Endometrial microvascular endothelial cells (primary cell): ENCODE data around the gene NPDC1. TPM values are rescaled to one million over a fixed set of nuclear protein-coding genes. Genes with fewer than 3 reads are reported as not detected.
"Not testable (repeated sequence)": the region's sequence is repeated elsewhere in the genome, so short reads cannot be mapped to it uniquely, and the experiment has no call there.

Experiments used
- in situ Hi-C: cut with HindIII; loops from 2 replicates; pipeline ENCODE4 v1.10.0; 2017; ENCODE audit warnings: low sequenced_read_pairs, low pct_unique_long_range_greater_than_20kb; ENCODE audit errors: inconsistent ontology term
- total RNA-seq: library from RNA; depleted of rRNA; stranded (reverse); fragments of >200 nt; gene quantifications from one replicate; pipeline ENCODE4 v1.2.3, GENCODE V29; 2015; ENCODE audit errors: inconsistent ontology term

Gene NPDC1
- total RNA-seq, 1 donor from 2014 or later = 65.7 TPM

DNA sequence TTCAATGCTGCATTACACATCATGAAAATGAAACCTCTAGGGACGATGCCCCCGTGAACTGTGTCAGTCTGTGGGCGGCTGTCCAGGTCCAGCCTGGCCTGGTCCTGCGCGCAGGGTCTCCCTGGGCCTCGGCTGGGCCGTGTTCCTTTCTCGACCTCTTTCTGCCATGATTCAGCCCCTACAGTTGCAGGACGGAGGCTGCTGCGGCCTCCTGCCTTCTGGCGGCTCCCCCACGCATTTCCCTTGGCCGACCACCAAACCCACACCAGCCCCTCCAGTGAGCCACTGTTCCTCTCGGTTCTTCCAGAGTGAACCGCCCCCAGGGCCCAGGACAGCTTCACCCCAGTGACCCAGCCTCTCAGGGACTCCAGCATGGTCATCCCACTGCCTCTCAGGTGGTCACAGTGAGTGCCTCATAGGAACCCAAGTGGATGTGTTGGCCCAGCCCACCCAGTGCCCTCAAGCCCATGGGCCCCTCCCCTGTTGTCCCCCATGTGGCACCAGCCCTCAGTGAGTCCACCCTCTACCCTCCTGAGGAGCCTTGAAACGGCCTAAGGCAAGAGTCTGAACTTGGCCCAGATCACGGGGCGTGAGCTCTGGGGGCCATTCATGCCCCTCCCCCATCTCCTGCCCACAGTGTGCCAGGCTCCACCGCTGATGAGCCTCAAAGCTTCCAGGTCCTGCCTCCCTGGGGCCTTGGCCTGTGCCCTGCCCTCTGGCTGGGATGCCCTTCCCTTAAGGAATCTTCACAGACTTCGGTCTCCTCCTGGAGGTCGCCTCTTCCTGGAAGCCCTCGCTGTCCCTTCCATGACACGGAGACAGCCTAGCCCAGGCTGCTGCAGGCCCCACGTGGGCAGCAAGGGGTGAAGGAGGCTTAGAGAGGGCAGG is 39.6 kb downstream of the NPDC1 start:
- in situ Hi-C loops = no loop called here

DNA sequence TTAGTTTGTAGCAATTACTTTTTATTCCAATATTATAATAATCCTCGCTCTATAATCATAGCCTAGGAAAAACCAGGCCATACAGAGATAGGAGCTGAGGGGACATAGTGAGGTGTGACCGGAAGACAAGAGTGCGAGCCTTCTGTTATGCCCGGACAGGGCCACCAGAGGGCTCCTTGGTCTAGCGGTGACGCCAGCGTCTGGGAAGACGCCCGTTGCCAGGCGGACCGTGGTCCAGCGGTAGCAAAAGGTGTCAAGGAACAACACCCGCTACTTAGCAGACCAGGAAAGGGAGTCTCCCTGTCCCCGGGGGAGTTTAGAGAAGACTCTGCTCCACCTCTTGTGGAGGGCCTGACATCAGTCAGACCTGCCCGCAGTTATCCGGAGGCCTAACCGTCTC is 41.7 kb downstream of the NPDC1 start:
- in situ Hi-C loops = not testable (repeated sequence)

DNA sequence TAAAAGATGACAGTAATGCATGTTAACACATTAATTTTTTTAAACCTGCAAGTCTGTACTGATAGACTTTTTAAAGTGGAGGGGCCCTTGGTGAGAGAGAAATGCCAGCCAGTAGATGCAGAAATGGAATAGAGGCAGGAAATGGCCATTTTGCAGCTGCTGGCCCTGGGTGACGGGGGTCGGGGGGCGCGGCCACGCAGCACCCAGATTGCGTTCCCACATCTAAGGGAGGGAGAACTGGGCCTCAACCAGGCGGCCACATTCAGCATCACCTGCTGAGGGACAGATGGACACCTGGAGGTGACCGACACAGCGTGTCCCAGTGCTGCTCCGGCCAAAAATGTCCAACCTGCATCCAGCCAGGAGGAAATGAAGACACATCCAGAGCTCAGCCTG is 43.3 kb downstream of the NPDC1 start:
- in situ Hi-C loops = no loop called here

DNA sequence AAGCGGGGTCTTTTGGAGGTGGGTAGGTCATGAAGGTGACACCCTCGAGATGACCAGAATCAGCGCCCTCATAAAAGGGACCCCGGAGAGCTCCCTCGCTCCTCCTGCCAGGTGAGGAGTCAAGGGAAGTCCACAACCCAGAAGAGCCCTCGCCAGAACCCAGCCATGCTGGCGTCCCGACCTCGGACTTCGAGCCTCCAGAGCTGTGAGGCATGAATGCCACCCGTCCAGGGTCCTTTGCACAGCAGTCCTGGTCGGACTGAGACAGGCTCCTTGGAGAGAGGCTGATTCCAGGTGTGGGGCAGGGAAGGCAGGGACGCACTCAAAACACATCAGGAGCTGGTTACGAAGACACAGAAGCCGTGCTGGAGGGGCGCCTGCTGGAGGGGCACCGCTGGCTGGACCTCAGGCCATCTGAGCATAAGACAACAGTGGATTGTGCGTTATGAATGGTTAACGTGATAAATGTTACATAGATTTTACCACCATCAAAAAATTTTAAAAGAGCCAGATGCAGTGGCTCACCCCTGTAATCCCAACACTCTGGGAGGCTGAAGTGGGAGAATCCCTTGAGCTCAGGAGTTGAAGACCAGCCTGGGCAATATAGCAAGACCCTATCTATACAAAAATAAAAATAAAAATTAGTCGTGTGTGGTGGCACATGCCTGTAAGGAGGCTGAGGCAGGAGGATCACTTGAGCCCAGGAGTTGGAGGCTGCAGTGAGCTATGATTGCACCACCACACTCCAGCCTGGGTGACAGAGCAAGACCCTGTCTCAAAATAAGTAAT is 43.9 kb downstream of the NPDC1 start:
- in situ Hi-C loops = no loop called here

DNA sequence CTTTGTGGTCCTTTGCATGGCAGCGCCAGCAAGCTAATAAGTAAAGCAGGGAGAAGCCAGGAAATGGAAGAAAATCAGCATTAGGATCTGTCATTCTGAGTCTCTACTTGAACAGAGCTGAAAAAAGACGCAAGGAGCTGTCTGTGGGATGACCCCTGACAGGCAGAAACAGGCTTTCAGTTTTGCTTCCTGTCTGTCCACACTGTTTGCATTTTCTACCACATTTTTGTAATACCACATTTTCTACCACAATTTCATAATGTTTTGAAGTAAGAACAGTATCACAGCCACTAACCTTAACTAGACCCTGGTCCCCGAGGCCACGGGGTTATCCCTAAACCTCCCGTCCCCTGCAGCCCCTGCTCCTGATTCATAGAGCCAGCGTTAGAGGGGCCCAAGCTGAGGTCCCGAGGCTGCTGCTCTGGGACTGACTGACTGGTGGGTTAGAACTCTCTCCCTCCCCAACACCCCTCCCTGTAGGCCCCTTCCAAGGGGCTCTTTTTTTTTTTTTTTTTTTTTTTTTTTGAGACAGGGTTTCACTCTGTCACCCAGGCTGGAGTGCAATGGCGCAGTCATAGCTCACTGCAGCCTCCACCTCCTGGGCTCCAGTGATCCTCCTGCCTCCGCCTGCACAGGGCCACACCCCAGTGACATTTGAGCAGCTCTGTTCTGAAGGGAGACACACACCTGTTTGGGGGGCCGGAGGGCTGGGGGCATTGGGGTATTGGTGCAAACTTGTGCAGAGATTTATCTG is 45.6 kb downstream of the NPDC1 start:
- in situ Hi-C loops = no loop called here

DNA sequence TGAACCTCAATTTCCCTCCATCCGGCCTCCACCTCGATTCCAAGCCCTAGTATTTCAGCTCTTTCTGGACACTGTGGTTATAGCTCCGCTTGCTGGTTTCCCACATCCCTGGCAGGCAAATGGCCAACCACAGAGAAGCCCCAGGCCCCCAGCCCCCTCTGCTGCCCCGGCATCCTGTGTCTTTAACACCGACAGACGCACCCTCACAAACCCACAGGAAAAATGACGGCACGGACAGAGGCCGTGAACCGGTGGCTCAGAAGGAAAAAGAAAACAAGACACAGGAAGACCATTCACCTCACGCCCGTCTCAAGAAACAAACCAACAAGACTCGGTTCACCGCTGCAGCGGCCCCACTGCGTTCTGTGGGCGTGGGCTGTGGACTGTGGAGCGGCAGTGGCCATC is 48.1 kb downstream of the NPDC1 start:
- in situ Hi-C loops = no loop called here

DNA sequence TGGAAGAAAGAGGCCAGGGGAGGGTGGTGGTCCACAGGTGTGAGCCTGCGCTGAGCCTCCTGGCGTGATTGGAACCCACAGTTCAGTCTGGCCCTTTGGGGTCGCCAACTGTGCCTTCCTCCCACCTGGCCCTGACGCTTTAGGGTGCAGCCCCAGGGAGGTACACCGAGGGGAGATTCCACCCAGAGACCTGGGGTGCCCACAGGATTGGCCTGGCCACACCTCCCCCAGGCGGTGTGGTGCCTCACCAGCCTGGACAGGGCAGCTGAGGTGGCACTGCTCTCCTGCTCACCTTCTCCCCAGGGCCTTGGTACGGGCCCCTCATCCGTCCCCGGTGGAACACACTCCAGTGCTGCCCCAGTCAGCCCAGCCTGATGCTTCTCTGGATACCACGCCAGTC is 48.6 kb downstream of the NPDC1 start:
- in situ Hi-C loops = no loop called here

DNA sequence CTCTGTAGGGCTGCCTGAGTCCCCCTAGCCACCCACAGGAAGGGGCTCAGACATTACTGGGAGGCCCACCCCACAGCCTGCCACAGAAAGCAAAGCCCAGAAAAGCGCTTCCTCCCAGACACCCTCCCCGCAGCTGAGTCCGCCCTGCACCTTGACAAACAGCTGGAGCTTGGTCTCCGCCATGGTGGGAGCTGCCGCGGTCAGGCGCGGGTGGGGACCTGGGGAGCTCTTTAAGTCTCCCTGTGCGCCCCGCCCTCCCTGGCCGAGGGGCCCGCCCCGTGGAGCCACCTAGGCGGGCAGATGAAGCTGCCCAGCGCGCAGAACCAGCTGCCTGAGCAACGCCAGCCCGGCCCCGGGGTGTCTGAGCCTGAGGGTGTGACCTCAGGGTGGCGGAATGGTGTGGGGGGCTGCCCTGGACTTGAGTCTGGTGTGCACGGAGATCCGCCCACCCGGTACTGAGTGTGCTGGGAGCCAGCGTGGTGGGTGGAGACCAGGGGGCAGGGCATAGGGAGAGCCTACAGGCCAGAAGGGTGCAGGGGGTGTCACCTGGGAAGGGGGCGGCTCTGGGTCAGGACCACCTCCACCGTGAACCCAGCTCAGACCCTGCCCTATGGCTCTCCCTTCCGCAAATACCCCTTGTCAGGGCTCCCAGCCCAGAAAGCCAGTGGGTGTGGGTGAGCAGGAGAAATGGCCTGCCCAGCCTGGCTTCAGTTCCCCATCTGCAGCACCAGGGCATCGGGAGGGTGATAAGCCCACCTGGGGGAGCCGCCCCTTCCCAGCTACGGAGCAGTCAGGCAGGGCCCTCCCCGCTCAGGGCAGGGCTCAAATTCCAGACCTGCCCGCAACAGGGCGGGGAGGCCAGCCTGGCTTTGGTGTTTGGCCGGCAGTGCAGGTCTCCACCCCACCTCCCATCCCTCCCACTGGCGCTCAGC is 49.4 kb downstream of the NPDC1 start, which contains the start of gene CLIC3:
CLIC3 (minus strand) TSS at position 208 of the 932 bp plus-strand sequence; CDS start at position 183, 25 bp downstream.
- in situ Hi-C loops = no loop called here

DNA sequence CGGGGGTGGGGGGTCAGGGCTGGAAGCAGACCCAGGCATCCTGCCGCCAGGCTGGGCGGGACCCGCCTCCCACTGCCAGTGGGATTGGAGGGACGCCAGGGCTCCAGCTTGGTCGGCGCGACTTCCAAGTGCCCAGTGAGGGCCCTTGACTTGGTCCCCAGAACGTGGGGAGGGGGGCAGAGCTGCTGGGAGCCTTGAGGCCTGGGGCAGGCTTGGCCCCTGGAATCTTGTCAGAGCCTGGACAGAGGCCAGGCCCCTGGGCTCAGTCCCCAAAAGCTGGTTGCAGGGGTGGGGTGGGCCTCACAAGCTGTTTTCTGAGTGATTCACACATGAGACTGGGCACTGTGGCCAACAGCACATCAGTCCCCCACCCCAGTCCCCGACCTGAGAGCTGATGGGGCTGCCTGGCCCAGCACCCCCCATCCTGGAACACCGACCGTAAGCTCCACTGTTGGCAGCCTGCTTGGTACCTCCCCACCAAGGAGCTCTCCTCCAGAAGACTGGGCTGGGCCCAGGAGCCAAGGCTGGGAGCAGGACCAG is 50.1 kb downstream of the NPDC1 start:
- in situ Hi-C loops = no loop called here

DNA sequence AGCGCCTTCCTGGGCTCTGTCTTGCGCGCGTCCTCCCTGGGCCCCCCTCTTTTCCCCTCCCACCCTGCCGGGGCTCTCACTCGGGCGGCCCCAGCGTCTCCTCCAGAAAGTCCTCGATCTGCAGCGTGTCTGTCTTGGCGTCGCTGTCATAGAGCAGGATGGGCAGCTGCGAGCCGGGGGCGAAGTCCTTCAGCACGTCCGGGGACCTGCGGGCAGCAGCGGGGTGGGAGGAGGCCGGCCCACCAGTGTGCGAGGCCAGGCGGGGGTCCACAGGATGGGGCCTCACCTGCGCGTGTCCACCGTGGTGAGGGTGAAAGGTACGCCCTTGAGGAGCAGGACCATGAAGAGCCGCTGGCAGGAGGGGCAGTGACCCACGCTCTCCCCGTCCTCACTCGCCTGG is 50.6 kb downstream of the NPDC1 start:
- in situ Hi-C loops = no loop called here

DNA sequence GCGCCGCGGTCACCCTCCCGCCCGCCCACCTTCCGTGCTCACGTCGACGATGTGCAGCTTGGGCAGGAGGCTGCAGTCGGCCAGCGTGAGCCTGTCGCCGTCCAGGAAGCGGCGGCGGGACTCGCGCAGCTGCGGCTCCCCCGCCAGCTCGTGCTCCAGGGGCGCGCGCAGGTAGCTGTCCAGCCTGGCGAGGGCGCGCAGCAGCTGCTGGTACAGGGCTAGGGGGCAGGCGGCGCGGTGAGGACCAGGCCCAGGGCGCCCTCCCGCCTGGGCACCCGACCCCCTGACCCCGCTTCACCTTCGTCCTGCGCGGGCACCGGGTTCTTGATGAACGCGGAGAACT is 51.1 kb downstream of the NPDC1 start:
- in situ Hi-C loops = no loop called here

DNA sequence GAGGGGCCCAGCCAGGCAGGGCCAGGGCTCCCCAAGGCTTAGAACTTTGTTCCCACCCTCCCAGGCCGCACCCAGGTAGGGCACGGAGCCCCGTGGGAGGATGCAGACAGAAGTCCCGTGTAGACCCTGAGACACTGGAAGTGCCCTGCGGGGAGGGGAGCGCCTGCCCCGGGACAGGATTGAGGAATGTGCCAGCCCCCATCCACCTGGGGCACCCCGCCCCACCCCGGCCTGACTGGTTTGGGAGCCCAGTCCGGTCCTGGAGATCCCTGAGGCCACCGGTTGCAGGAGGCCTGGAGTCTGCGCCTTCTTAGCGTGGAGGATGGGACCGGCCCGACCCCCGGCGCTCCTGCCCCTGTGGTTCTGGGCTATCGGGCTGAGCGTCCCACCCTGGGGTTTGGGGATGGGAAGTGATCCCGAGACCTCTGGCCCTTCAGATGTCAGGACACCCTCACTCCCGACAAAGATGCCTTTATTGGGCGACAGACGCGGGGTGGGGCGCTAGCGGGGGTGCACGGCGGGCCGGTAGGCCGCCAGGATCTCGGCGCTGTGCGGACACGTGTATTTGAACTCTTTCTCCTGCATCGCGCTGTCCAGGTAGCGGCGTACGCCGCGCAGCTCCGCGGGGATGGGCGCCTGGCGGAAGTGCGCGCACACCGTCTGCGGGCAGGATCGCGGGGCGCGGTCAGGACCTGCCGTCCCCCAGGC is 51.6 kb downstream of the NPDC1 start:
- in situ Hi-C loops = no loop called here

DNA sequence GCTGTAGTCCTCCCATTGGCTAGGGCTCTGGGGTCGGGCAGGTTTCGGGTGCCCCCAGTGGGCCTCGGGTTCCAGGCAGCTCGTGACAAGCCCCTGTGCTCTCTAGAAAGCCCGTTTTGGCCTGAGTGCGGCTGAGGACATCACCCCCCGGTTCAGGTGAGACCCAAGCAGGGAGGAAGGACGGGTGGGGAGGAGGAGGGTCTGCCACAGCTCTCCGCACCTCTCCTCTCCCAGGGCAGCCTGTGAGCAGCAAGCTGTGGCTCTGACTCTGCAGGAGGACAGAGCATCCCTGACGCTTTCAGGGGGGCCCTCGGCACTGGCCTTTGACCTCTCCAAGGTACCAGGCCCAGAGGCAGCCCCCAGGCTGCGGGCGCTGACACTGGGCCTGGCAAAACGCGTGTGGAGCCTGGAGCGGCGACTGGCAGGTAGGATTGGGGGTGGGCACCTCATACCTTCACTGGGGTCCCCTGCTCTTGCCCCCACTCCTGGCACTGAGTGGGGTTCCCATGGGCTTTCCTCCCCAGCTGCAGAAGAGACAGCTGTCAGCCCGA is 53.1 kb downstream of the NPDC1 start:
- in situ Hi-C loops = no loop called here

DNA sequence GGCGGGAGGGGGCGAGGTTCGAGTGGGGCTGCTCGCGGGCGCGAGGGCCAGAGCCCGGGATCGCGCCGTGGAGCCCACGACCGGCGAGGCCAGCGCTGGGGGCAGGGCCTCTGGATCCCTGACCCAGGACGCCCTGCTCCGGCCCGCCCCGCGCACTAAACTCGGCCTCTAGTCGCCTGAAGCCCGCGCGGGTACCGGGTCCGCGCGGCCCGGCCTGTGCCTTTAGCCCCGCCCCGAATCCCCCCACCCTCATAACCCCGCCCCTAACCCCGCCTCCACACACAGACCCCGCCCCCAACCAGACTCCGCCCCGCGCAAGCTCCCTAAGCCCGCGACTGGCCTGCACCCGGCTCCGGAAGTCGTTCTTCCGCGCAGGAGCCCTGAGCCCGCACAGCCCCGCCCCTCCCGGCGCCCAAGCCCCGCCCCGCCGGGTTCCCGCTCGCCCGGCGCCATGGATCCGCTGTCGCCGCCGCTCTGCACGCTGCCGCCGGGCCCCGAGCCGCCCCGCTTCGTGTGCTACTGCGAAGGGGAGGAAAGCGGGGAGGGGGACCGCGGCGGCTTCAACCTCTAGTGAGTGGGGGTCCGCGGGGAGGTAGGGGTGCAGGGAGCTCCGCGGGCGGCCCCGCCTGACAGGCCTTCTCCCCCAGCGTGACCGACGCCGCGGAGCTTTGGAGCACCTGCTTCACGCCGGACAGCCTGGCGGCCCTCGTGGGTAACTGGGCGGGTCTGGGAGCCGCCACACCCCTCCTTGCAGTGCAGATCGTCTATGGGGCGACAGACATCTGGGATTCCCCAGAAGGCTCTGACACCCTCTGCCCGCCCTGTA is 53.8 kb downstream of the NPDC1 start, which contains the start of gene PAXX:
PAXX (plus strand) TSS at position 430 of the 826 bp plus-strand sequence; CDS start at position 452, 22 bp downstream.
- in situ Hi-C loops = no loop called here

DNA sequence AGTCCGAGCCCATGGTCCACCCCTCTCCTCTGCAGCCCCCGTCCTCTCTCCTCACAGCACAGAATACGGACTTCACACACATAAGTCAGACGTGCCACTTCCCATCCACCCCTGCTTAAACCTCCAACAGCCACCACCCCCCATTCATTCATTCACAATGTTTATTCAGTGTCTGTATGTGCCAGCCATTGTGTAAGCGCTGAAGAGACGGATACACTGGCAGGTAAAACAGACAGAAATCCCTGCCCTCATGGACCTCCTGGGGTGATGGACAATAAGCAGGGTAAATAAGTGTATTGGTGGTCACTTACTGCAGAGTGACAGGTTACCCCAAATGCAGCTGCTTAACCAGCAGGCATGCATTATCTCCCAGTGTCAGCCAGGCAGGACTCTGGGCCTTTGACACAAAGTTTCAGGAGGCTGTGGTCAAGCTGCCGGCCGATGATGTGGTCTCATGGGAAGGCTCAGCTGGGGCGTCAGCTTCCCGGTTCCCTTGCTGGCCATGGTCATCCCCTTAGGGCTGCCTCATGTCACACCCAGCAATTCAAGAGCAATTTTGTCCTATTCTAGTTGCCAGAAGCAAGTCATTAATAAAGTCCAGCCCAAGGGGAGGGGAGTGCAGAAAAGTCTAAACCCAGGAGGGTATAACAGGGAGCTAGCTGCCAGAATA is 55.6 kb downstream of the NPDC1 start:
- in situ Hi-C loops = no loop called here
